ENCODE data around the gene C7orf25. TPM values are rescaled to one million over a fixed set of nuclear protein-coding genes. Genes with fewer than 3 reads are reported as not detected.

The C7orf25 gene
- total RNA-seq, 4 donors from 2014 or later: 3.5 to 9.7 (median 5.9) TPM

GRCh38 chr7:42925630-42926029 is 13.8 kb upstream of the C7orf25 start:
- 80 to 100% methylated on average over 1 of the region's 1 CpG for WGBS, 2 donors
- intact Hi-C loops (cut with DNase I; ENCODE audit: low total_unique reads): no loop called here
- no peak for DNase-seq (ENCODE audit: low spot score in 2 of 2)
- TF ChIP-seq CTCF (IDR thresholded peaks at IDR 0.05) (no peak), POLR2A (IDR thresholded peaks at IDR 0.05) (no peak)
- no peak overlapping the region for H3K4me3 ChIP-seq (ENCODE audit: low read depth, poor library complexity, severe bottlenecking)

GRCh38 chr7:42924223-42924838 is 12.5 kb upstream of the C7orf25 start:
- intact Hi-C loops (cut with DNase I; ENCODE audit: low total_unique reads): no loop called here
- WGBS, 2 donors: 87 to 92% methylated on average over 5 of the region's 5 CpGs
- TF ChIP-seq POLR2A (IDR thresholded peaks at IDR 0.05) (no peak), CTCF (IDR thresholded peaks at IDR 0.05) (no peak)
- no peak overlapping the region for H3K4me3 ChIP-seq (ENCODE audit: low read depth, poor library complexity, severe bottlenecking)
- no peak for DNase-seq (ENCODE audit: low spot score in 2 of 2)

- WGBS, 2 donors: 93% methylated on average over 3 of the region's 3 CpGs
- no peak for DNase-seq (ENCODE audit: low spot score in 2 of 2)
- TF ChIP-seq CTCF (IDR thresholded peaks at IDR 0.05): no peak
- TF ChIP-seq POLR2A (IDR thresholded peaks at IDR 0.05): no peak
- H3K4me3 ChIP-seq (ENCODE audit: low read depth, poor library complexity, severe bottlenecking): no peak overlapping the region
- intact Hi-C loops (cut with DNase I; ENCODE audit: low total_unique reads): no loop called here
These were observed 10.3 kb upstream of the C7orf25 start for GRCh38 chr7:42922017-42922753.

GRCh38 chr7:42915356-42915755 is 3.5 kb upstream of the C7orf25 start:
- DNase-seq (ENCODE audit: low spot score in 2 of 2): no peak
- intact Hi-C loops (cut with DNase I; ENCODE audit: low total_unique reads): no loop called here
- TF ChIP-seq CTCF (IDR thresholded peaks at IDR 0.05) (no peak), POLR2A (IDR thresholded peaks at IDR 0.05) (no peak)
- WGBS, 2 donors: 26 to 50% methylated on average over 1 of the region's 1 CpG
- H3K4me3 ChIP-seq (ENCODE audit: low read depth, poor library complexity, severe bottlenecking): no peak overlapping the region

GRCh38 chr7:42914421-42915045 is 2.7 kb upstream of the C7orf25 start:
- H3K4me3 ChIP-seq (ENCODE audit: low read depth, poor library complexity, severe bottlenecking): no peak overlapping the region
- DNase-seq (ENCODE audit: low spot score in 2 of 2): no peak
- TF ChIP-seq CTCF (IDR thresholded peaks at IDR 0.05) (no peak), POLR2A (IDR thresholded peaks at IDR 0.05) (no peak)
- 44 to 61% methylated on average over 5 of the region's 5 CpGs for WGBS, 2 donors
- intact Hi-C loops (cut with DNase I; ENCODE audit: low total_unique reads): no loop called here

Measured in lower leg skin (tissue), 4 donors.